Choroid plexus epithelial cell (primary cell): ENCODE results near the gene DNMT3A.
A peak's percentile ranks its signal among the peaks of the same experiment; 100 is the strongest.
"Not testable (repeated sequence)": the region's sequence is repeated elsewhere in the genome, so short reads cannot be mapped to it uniquely, and the experiment has no call there.

Experiments used
- DNase-seq: peaks from one replicate; pipeline ENCODE4 v3.0.0-alpha.2; 2010; ENCODE audit warnings: low read depth
- H3K4me3 ChIP-seq: 2 replicates; pipeline ENCODE4 v1.5.1; 2011; ENCODE audit warnings: low read depth, mild to moderate bottlenecking, control low read depth, low read length, moderate library complexity
- TF ChIP-seq, protein P1 (sequence below): conservative IDR thresholded peaks from 2 replicates; pipeline ENCODE4 v1.5.1; 2011; ENCODE audit warnings: low read depth, mild to moderate bottlenecking, control low read depth, inconsistent platforms, low read length, moderate library complexity

Gene DNMT3A

DNA sequence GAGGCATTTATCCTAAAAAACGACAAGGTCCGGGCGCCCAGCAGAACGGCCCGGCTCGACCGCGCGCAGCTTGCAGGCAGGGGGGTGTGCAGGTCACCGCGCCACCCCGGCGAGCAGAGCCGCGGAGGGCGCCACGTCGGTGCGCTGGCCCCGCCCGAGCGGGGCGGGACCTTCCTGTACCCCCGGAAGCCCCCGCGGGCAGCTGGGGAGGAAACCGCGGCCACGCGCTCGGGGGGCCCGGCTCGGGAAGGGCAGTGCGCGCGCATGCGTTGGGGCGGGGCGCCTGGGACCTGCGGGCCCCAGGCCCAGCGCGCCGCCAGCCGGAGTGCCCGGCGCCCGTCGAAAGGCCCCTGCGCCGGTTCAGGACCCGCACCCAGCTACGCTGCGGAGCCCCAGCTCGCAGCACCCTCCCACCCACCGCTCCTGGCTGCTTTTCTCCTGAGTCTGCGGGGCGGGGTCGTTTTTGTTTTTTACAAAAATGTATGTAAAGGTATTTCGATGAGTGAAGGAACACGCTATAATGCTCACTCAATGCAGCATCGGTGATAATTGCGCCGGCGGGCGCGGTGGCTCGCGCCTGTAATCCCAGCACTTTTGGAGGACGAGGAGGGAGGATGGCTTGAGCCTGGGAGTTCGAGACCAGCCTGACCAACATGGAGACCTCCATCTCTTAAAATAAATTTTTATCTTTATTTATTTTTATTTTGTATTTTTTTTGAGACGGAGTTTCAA lies 125.6 kb downstream of the DNMT3A start:
- TF ChIP-seq, protein P1, sequence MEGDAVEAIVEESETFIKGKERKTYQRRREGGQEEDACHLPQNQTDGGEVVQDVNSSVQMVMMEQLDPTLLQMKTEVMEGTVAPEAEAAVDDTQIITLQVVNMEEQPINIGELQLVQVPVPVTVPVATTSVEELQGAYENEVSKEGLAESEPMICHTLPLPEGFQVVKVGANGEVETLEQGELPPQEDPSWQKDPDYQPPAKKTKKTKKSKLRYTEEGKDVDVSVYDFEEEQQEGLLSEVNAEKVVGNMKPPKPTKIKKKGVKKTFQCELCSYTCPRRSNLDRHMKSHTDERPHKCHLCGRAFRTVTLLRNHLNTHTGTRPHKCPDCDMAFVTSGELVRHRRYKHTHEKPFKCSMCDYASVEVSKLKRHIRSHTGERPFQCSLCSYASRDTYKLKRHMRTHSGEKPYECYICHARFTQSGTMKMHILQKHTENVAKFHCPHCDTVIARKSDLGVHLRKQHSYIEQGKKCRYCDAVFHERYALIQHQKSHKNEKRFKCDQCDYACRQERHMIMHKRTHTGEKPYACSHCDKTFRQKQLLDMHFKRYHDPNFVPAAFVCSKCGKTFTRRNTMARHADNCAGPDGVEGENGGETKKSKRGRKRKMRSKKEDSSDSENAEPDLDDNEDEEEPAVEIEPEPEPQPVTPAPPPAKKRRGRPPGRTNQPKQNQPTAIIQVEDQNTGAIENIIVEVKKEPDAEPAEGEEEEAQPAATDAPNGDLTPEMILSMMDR: no peak
- peak overlapping the region; percentile 58 for H3K4me3 ChIP-seq
- peak; percentile 68 for DNase-seq

DNA sequence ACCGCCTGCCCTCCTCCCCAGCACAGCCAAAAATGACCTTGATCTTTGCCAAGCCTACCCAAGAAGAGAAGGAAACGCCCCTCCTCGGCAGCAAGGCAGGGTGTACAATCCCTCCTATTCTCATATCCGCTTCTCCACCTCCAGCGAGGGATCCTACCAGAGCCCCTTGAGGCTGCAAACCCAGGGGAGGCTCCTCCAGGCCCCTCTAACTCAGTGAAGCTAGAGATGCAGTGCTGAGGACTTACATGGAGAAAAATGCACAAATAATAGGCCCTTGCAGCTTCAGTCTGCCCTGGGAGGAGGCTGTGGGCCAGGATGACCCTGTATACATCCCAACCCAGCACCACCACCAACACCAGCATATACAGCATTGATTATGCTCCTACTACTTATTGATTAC lies 126.5 kb downstream of the DNMT3A start:
- no peak overlapping the region for H3K4me3 ChIP-seq
- DNase-seq: no peak
- TF ChIP-seq, protein P1: no peak

DNA sequence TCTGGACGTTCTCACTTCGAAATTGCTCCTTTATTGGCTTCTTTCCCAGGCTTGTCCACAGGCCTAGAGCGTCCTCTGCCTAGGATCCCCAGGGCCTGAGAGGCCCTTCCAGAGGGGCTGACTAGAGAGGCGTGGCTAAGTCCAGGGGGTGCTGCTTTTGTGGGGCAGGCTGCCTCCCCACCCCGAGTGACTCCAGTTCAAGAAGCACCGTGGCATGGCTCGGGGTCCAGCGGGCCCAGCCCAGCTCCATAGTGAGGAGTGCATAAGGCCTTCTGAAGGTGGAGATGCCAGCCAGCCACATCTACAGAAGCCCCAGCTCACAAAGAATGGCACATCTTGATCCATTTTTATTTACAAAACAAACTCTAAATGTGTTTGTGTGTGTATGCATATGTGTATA lies 128.5 kb downstream of the DNMT3A start:
- TF ChIP-seq, protein P1: no peak
- no peak for DNase-seq
- no peak overlapping the region for H3K4me3 ChIP-seq

DNA sequence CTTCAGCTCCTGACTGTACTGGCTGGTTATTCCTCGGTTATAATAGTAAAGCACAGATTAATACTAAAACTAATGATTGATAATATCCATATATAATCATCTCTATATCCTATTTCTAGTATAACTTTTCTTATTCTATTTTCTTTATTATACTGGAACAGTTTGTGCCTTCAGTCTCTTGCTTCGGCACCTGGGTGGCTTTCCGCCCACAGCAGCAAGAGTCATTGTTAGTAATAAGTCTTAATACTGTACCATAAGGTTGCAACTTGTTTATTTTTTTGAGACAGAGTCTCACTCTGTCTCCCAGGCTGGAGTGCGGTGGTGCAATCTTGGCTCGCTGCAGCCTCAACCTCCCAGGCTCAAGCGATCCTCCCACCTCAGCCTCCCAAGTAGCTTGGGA lies 130.8 kb downstream of the DNMT3A start:
- DNase-seq: not testable (repeated sequence)

DNA sequence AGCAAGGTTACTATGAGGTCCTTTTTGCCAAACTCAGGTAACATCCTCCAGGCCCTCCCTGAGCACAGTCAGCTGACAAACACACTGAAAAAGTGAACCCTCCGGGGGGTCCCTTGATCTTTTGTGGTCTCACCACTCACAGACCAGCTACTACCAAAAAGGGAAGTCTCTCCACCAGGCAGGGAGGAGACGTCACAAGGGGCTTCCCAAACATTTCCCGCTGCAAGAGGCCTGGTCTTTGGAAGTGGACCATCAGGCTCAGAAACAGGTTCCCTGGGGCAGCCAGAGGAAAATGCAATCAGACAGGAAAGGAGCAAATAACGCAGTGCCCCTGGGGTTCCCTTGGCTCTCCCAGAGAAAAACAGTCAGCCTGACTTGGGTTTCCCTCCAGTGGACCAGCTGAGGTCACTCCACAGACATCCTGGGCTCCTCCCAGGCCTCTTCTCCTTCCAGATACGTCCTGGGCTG lies 134.6 kb downstream of the DNMT3A start:
- H3K4me3 ChIP-seq: no peak overlapping the region
- no peak for DNase-seq
- TF ChIP-seq, protein P1: no peak

More for the DNA sequence above, 130.8 kb downstream of the DNMT3A start:
- H3K4me3 ChIP-seq: not testable (repeated sequence)

DNA sequence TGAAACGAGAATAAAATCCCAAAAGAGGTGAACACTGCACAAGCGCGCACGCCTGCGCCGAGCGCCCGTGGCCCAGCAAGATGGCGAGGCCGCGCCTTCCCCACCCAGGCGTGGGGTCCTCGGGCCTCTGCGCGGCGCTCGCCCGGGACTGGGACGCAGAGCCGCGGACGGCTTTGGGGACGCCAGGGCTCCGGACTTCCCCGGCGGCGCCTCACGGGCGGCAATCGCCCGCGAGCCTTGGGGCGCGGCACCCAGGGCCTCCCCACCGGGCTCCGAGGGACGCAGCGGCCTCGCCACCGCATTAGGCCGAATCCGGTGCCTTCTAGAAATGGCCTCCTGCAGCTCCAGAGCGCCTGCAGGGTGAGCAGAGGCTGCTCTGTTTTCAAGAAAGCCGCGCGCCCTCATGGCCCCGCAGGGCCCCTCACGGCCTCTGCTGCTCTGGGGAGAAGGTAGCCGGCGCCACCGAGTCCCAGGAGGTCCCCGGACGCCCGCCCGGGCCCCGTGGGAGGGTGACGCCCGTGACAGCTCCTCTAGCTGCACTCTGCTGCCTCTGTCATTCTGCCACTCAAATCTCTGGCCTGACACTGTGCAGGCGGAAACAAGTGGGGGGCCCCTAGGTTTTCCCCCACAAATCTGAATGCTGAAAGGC lies 137.4 kb downstream of the DNMT3A start:
- TF ChIP-seq, protein P1: no peak
- peak overlapping the region; percentile 48 for H3K4me3 ChIP-seq
- DNase-seq: peak; percentile 33

DNA sequence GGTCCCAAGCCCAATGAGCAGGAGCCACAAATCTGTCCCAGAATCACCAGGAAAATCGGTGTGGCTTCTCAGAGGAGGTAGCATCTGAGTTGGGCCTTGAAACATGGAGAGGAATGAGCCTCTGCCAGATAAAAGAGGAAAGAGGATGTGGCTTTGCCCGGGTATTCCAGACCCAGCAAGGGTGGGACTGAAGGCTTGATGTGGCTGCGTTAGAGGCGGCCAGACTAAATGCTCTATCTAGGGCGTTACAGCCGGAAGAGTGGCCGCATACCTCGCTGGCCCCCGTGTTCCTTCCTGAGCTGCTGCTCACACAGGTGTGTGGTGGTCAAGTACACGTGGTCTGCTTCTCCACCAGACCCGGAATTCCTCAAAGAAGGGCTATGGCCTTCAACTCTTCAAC lies 139.4 kb downstream of the DNMT3A start:
- TF ChIP-seq, protein P1: no peak

More for the DNA sequence above, 139.4 kb downstream of the DNMT3A start:
- no peak for DNase-seq
- H3K4me3 ChIP-seq: no peak overlapping the region
